Right lobe of liver (tissue), 4 donors: ENCODE results near the gene LY6G5C.

Experiments used
- POLR2A ChIP-seq: fragments of 450-650 bp; IDR thresholded peaks from one replicate; pipeline ENCODE4 v1.6.1; 2017; ENCODE audit warnings: antibody characterized with exemption, mild to moderate bottlenecking
- TF ChIP-seq, protein P1 (sequence below), 4 donors: fragments of 200-600 bp in 3 of 4; fragments of 450-650 bp in 1 of 4; IDR thresholded peaks; one replicate each; pipeline versions ENCODE4 v1.5.1 to v1.8.0; 2016 to 2022; ENCODE audit warnings: antibody characterized with exemption in 4 of 4, mild to moderate bottlenecking in 2 of 4
- donor health status: DM: no; HTN: no; CAD: no.
- donor health status: DM: no; HTN: no; CAD: no.
- donor health status: DM: no; HTN: yes; CAD: no.

DNA sequence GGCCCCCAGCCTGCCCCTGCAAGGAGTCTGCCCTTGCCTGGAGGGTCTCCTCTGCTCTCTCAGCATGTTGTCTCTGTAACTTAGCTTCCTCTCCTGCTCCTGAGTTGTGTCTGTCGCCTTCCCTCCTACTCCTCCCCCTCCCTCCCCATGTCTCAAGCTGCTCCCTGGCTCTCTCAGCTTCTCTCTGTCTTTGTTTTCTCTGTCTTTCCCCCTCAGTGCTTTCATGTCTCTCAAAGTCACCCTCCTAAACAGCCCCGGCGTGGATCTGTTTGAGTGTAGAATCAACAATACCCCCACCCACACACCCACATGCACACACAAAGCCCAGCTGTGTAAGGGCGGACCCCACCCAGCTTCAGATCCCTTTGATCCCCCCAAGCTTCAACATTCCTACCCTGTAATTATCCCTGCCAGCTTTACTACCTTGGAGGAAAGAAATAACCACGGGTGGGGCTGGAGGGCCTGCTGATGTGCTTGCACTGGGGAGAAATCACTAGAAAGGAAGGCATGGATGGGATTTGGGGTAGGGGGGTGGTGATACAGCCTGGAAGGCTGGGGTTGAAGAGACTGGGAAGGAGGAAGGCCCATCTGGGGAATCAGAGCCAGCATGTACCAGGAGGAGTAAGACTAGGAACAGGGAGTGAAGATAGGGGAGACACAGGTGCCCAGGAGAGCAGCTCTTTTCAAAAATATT is 33.3 kb upstream of the LY6G5C start:
- TF ChIP-seq, protein P1, sequence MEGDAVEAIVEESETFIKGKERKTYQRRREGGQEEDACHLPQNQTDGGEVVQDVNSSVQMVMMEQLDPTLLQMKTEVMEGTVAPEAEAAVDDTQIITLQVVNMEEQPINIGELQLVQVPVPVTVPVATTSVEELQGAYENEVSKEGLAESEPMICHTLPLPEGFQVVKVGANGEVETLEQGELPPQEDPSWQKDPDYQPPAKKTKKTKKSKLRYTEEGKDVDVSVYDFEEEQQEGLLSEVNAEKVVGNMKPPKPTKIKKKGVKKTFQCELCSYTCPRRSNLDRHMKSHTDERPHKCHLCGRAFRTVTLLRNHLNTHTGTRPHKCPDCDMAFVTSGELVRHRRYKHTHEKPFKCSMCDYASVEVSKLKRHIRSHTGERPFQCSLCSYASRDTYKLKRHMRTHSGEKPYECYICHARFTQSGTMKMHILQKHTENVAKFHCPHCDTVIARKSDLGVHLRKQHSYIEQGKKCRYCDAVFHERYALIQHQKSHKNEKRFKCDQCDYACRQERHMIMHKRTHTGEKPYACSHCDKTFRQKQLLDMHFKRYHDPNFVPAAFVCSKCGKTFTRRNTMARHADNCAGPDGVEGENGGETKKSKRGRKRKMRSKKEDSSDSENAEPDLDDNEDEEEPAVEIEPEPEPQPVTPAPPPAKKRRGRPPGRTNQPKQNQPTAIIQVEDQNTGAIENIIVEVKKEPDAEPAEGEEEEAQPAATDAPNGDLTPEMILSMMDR (IDR thresholded peaks at IDR 0.05) = no peak
- no peak for TF ChIP-seq POLR2A
